CD4-positive, alpha-beta T cell treated with Interleukin-1 beta for 1 hour (primary cell): ENCODE results near the gene RFX6.

Source experiments
- DNase-seq, 2 donors: peaks; one replicate each; pipeline ENCODE4 v3.0.0-alpha.2; 2020 to 2022

Gene RFX6

DNA sequence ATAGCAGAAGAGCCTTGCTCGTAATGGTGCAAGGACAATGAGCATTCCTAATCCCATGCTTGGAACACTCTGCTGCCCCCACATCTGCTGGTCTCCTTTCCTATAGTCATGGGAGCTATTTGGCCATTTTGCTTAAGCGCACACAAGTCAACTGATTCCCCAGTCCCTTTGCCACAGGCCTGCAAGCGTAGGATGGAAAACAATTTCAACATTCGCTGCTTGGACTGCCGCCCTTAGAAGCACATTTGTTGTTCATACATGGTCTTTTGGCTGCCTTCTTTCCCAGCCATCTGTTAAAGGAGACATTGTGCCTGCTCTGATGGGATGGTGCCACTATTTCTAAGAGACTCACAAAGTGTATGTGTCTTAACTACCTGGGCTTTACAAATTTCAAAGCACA lies 96.9 kb downstream of the RFX6 start:
- DNase-seq = no peak

DNA sequence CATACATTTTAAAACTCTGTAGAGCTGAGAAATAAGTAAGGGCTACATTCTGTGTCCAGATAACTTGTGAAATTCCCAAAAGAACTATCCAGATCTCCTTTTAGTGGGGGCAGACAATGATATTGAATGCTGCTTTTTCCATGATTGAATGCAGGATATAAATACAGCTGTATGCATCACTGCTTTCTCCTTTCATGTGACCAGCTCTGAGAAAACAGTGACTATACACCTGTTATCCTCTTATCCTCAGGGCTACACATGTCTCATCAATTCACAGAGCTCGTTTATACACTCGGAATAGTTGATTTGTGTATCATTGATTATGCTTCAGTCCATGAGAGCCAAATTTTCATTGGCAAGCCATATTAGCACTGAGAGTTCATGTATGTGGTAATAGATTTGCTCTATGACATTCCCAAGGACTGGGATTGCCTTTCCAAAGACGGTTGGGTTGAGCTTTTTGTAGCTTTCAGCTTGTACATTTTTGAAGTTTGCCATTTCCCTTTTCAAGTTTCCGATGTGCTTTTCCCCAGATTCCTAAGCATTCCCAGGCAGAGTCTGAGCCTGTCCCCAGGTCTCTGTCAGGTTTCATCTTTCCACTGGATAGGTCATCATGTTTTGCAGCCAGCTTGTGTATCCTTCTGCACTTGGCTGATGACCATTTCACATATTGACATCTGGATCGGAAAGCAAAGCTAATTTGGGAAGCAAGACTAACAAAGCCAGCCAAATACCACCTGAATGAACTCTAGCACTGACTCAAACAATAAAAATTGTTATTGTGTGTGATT lies 97.7 kb downstream of the RFX6 start:
- DNase-seq = no peak

DNA sequence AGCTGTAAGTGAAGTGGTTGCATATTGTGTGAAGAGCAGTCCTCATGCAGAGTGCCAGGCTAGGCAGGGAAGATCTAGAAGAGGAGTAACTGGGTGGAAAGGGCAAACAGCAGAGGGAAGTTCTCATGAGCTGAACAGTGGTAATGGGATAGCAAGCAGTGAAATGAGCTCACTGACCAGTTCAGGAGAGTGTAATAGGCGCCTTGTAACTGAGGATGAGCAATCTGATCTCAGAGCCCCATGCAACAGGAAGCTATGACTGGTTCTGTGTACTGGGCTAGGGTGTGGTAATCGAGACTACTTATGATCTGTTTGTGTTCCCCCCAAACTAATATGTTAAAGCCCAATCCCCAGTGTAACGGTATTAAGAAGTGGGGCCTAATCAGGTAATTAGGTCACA lies 98.6 kb downstream of the RFX6 start:
- DNase-seq = no peak

DNA sequence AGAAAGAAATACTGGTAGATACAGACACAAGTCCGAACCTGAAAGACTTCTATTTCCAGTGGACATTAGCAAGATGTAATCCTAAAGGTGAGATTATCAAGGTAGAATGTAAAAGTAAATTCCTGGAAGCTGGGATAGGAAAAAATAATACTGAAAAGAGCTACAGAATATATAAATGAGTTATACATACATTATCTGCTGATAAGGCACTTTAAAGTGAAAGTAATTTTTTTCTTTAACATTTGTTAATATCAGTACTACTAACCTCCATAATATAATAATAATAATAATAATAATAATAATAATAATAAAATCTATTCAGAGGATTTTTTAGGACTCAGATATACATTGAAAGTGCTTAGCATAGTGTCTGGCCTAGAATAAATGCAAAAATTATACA lies 102.5 kb downstream of the RFX6 start:
- no peak for DNase-seq
